HL-60/S4 treated with retinoic acid at 250 ng/mL for 4 days and 3 days (cell line): ENCODE measurements around the gene MAP4K4.

Experiments used
- in situ Hi-C: fragments of 300-500 bp; cut with MboI; formaldehyde crosslinking; loops from 2 replicates; pipeline ENCODE4 v1.7.0; 2022; ENCODE audit warnings: low sequenced_read_pairs

The MAP4K4 gene

GRCh38 chr2:101692041-101692440, 5.5 kb upstream of the MAP4K4 start:
- in situ Hi-C loops: no loop called here

GRCh38 chr2:101692766-101693165, 4.7 kb upstream of the MAP4K4 start:
- in situ Hi-C loops: no loop called here

GRCh38 chr2:101693991-101694588, 3.4 kb upstream of the MAP4K4 start:
- in situ Hi-C loops: no loop called here

- in situ Hi-C loops: no loop called here
Observed at GRCh38 chr2:101696272-101697123, 1.0 kb upstream of the MAP4K4 start.

- in situ Hi-C loops: no loop called here
Observed at GRCh38 chr2:101698014-101698843, 722 bp downstream of the MAP4K4 start.

GRCh38 chr2:101698844-101699754, 1.6 kb downstream of the MAP4K4 start:
- in situ Hi-C loops: no loop called here

- in situ Hi-C loops: no loop called here
Observed at GRCh38 chr2:101699755-101700461, 2.4 kb downstream of the MAP4K4 start.

- in situ Hi-C loops: no loop called here
Observed at GRCh38 chr2:101704046-101704466, 6.5 kb downstream of the MAP4K4 start.

- in situ Hi-C loops: no loop called here
Observed at GRCh38 chr2:101704816-101705578, 7.5 kb downstream of the MAP4K4 start.

GRCh38 chr2:101706121-101706818, 8.8 kb downstream of the MAP4K4 start:
- in situ Hi-C loops: no loop called here

GRCh38 chr2:101706819-101707177, 9.3 kb downstream of the MAP4K4 start:
- in situ Hi-C loops: no loop called here

- in situ Hi-C loops: no loop called here
Observed at GRCh38 chr2:101710036-101710435, 12.5 kb downstream of the MAP4K4 start.

GRCh38 chr2:101710471-101711318, 13.2 kb downstream of the MAP4K4 start:
- in situ Hi-C loops: no loop called here

- in situ Hi-C loops: no loop called here
Observed at GRCh38 chr2:101714118-101714517, 16.6 kb downstream of the MAP4K4 start.

GRCh38 chr2:101717071-101717845, 19.8 kb downstream of the MAP4K4 start:
- in situ Hi-C loops: no loop called here

GRCh38 chr2:101718479-101718878, 21.0 kb downstream of the MAP4K4 start:
- in situ Hi-C loops: no loop called here

- in situ Hi-C loops: no loop called here
Observed at GRCh38 chr2:101718993-101719571, 21.6 kb downstream of the MAP4K4 start.
